Uterus (tissue), 4 donors: ENCODE data around the gene MMGT1. TPM values are rescaled to one million over a fixed set of nuclear protein-coding genes. Genes with fewer than 3 reads are reported as not detected.

Experiments
- DNase-seq, 2 donors: peaks; one replicate each; pipeline ENCODE4 v3.0.0-alpha.2; 2019 to 2020
- H3K27ac ChIP-seq, 2 donors: fragments of 200-600 bp; sonication (generic); 1 replicate in 1 of 2; 2 replicates in 1 of 2; pipeline ENCODE4 v1.5.1; 2016 to 2018
- H3K27me3 ChIP-seq, 2 donors: fragments of 200-600 bp; sonication (generic); one replicate each; pipeline ENCODE4 v1.5.1; 2018 to 2019; ENCODE audit warnings: control low read depth in 1 of 2
- H3K36me3 ChIP-seq, 2 donors: fragments of 200-600 bp; sonication (generic); one replicate each; pipeline ENCODE4 v1.5.1; 2019; ENCODE audit warnings: control low read depth in 1 of 2
- H3K4me1 ChIP-seq, 2 donors: fragments of 200-600 bp; sonication (generic); one replicate each; pipeline ENCODE4 v1.5.1; 2018 to 2019; ENCODE audit warnings: control low read depth in 1 of 2
- H3K4me3 ChIP-seq, 2 donors: fragments of 200-600 bp; sonication (generic); 1 replicate in 1 of 2; 2 replicates in 1 of 2; pipeline ENCODE4 v1.5.1; 2018 to 2019; ENCODE audit warnings: mild to moderate bottlenecking in 1 of 2
- H3K9me3 ChIP-seq, 2 donors: fragments of 200-600 bp; sonication (generic); one replicate each; pipeline ENCODE4 v1.5.1; 2019; ENCODE audit warnings: control low read depth in 1 of 2
- POLR2A ChIP-seq, 2 donors: fragments of 450-650 bp; IDR thresholded peaks; one replicate each; pipeline ENCODE4 v1.6.1; 2016; ENCODE audit warnings: antibody characterized with exemption in 2 of 2, mild to moderate bottlenecking in 1 of 2, moderate library complexity in 1 of 2
- intact Hi-C: fragments of 100-400 bp; cut with DNase I; formaldehyde crosslinking; loops from one replicate; pipeline ENCODE4 v1.15.1; 2023; ENCODE audit warnings: low total_unique reads
- total RNA-seq, 4 donors: library from RNA; depleted of rRNA in 3 of 4; stranded (reverse); fragments of >200 nt in 3 of 4; gene quantifications; one replicate each; pipeline versions ENCODE4 v1.1.0 to v1.2.4, GENCODE V29; 2014 to 2023
- TF ChIP-seq, protein P1 (sequence below), 4 experiments: fragments of 200-600 bp in 2 of 4; fragments of 450-650 bp in 2 of 4; sonication (generic) in 2 of 4; IDR thresholded peaks; one replicate each; pipeline ENCODE4 v1.5.1; 2016 to 2019; ENCODE audit warnings: antibody characterized with exemption in 4 of 4, mild to moderate bottlenecking in 2 of 4, moderate library complexity in 1 of 4
- donor health status: DM: yes; HTN: yes; CAD: no.

Gene MMGT1
- total RNA-seq, 4 donors from 2014 or later = 5.6 to 42.6 (median 23.1) TPM

DNA sequence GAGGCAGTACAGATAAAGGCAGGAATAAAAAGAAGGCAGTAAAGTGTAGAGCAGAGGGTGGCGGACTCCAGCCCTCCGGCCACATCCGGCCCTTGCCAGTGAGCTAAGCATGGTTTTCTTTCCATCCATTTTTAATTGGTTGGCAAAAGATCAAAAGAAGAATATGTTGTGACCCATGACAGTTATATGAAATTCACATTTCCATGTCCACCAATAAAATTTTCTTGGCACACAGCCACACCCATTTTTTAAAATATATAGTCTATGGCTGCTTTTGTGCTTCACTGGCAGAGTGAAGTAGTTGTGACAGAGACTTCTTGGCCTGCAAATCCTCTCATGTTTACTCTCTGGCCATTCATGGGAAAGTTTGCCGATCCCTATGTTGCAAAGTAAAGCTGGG is 41.2 kb upstream of the MMGT1 start:
- intact Hi-C loops = no loop called here
- Histone ChIP-seq H3K9me3 (no peaks in the 10 kb centered on the region), H3K4me1 (no peaks in the 10 kb centered on the region), H3K36me3 (no peaks in the 10 kb centered on the region), H3K4me3 (no peak overlapping the region), H3K27ac (no peak overlapping the region), H3K27me3 (no peaks in the 10 kb centered on the region)
- DNase-seq = no peak
- TF ChIP-seq, protein P1, sequence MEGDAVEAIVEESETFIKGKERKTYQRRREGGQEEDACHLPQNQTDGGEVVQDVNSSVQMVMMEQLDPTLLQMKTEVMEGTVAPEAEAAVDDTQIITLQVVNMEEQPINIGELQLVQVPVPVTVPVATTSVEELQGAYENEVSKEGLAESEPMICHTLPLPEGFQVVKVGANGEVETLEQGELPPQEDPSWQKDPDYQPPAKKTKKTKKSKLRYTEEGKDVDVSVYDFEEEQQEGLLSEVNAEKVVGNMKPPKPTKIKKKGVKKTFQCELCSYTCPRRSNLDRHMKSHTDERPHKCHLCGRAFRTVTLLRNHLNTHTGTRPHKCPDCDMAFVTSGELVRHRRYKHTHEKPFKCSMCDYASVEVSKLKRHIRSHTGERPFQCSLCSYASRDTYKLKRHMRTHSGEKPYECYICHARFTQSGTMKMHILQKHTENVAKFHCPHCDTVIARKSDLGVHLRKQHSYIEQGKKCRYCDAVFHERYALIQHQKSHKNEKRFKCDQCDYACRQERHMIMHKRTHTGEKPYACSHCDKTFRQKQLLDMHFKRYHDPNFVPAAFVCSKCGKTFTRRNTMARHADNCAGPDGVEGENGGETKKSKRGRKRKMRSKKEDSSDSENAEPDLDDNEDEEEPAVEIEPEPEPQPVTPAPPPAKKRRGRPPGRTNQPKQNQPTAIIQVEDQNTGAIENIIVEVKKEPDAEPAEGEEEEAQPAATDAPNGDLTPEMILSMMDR (IDR thresholded peaks at IDR 0.05) = no peak
- TF ChIP-seq POLR2A (IDR thresholded peaks at IDR 0.05) = no peak

- Histone ChIP-seq H3K9me3 (no peaks in the 10 kb centered on the region), H3K27ac (no peak overlapping the region), H3K4me3 (no peak overlapping the region), H3K27me3 (no peaks in the 10 kb centered on the region), H3K36me3 (no peaks in the 10 kb centered on the region), H3K4me1 (no peaks in the 10 kb centered on the region)
- DNase-seq = no peak
- intact Hi-C loops = no loop called here
- TF ChIP-seq, protein P1 (IDR thresholded peaks at IDR 0.05) = no peak
- no peak for TF ChIP-seq POLR2A (IDR thresholded peaks at IDR 0.05)
These were observed 14.5 kb upstream of the MMGT1 start for GRCh38 chrX:135988245-135988644.

- Histone ChIP-seq H3K27ac (peak overlapping the region; percentile 87 to 91), H3K9me3 (no peaks in the 10 kb centered on the region), H3K27me3 (no peaks in the 10 kb centered on the region), H3K36me3 (no peaks in the 10 kb centered on the region), H3K4me1 (no peaks in the 10 kb centered on the region), H3K4me3 (peak overlapping the region; percentile 61 to 72)
- no peak for DNase-seq
- intact Hi-C loops = no loop called here
- TF ChIP-seq, protein P1 (IDR thresholded peaks at IDR 0.05) = no peak
- TF ChIP-seq POLR2A (IDR thresholded peaks at IDR 0.05) = no peak
These were observed 12.2 kb upstream of the MMGT1 start for GRCh38 chrX:135985973-135986310.

- intact Hi-C loops = no loop called here
These were observed 11.6 kb upstream of the MMGT1 start, which contains the start of gene SLC9A6 for GRCh38 chrX:135985157-135985972. Gene SLC9A6, plus strand, starts transcription at chrX:135985435. Its CDS starts 224 bp downstream, at chrX:135985659.

GRCh38 chrX:135984791-135985156 is 11.0 kb upstream of the MMGT1 start:
- Histone ChIP-seq H3K27ac (peak overlapping the region; percentile 87 to 91), H3K4me1 (no peaks in the 10 kb centered on the region), H3K36me3 (no peaks in the 10 kb centered on the region), H3K4me3 (peak overlapping the region; percentile 61 to 72), H3K27me3 (no peaks in the 10 kb centered on the region), H3K9me3 (no peaks in the 10 kb centered on the region)
- intact Hi-C loops = no loop called here
- DNase-seq = no peak
- TF ChIP-seq, protein P1 (IDR thresholded peaks at IDR 0.05) = no peak
- TF ChIP-seq POLR2A (IDR thresholded peaks at IDR 0.05) = no peak

More at GRCh38 chrX:135985157-135985972, 11.6 kb upstream of the MMGT1 start, which contains the start of gene SLC9A6:
- Histone ChIP-seq H3K27me3 (no peaks in the 10 kb centered on the region), H3K36me3 (no peaks in the 10 kb centered on the region), H3K4me3 (peak within 1 kb of the TSS; percentile 61 to 72), H3K9me3 (no peaks in the 10 kb centered on the region), H3K27ac (peak within 1 kb of the TSS; percentile 87 to 91), H3K4me1 (no peaks in the 10 kb centered on the region)
- TF ChIP-seq POLR2A (IDR thresholded peaks at IDR 0.05) = peak; percentile 34 to 43
- TF ChIP-seq, protein P1 (IDR thresholded peaks at IDR 0.05) = no peak
- DNase-seq = peak; percentile 69 to 75
